Anterior cingulate cortex (tissue), 58 donors: ENCODE measurements around the gene ADGRA1.
"Not testable (repeated sequence)": the region's sequence is repeated elsewhere in the genome, so short reads cannot be mapped to it uniquely, and the experiment has no call there.

Source experiments
- DNase-seq, 58 donors: peaks; one replicate each; lab custom pipeline; 2025; lab: John Stamatoyannopoulos, UW

Gene ADGRA1

GRCh38 chr10:133169173-133169947, 81.6 kb downstream of the ADGRA1 start:
- DNase-seq: no peak

- DNase-seq: no peak
Measured at GRCh38 chr10:133170092-133170491, 82.4 kb downstream of the ADGRA1 start.

GRCh38 chr10:133173860-133174640, 86.3 kb downstream of the ADGRA1 start:
- DNase-seq: no peak

- DNase-seq: no peak
Measured at GRCh38 chr10:133174689-133175263, 87.1 kb downstream of the ADGRA1 start.

GRCh38 chr10:133175624-133176023, 87.9 kb downstream of the ADGRA1 start:
- DNase-seq: not testable (repeated sequence)

GRCh38 chr10:133176546-133176945, 88.8 kb downstream of the ADGRA1 start:
- DNase-seq: no peak

GRCh38 chr10:133177380-133178157, 89.8 kb downstream of the ADGRA1 start:
- no peak for DNase-seq

- no peak for DNase-seq
Measured at GRCh38 chr10:133178357-133179127, 90.8 kb downstream of the ADGRA1 start.

GRCh38 chr10:133179128-133179520, 91.4 kb downstream of the ADGRA1 start:
- no peak for DNase-seq

GRCh38 chr10:133179651-133180050, 91.9 kb downstream of the ADGRA1 start:
- no peak for DNase-seq

- DNase-seq: no peak
Measured at GRCh38 chr10:133180192-133180964, 92.7 kb downstream of the ADGRA1 start.

- no peak for DNase-seq
Measured at GRCh38 chr10:133180965-133181639, 93.4 kb downstream of the ADGRA1 start.
